Right lobe of liver (tissue), 6 donors: Measurements from ENCODE around the gene CACNA1C. TPM values are rescaled to one million over a fixed set of nuclear protein-coding genes. Genes with fewer than 3 reads are reported as not detected.
A peak's percentile ranks its signal among the peaks of the same experiment; 100 is the strongest.

Experiments used
- ATAC-seq, 4 donors: fragments of 200-7000 bp; cut with Tn5 transposase; one replicate each; pipeline ENCODE4 v1.9.1; 2020; ENCODE audit warnings: mild to moderate bottlenecking in 4 of 4, moderate library complexity in 4 of 4
- DNase-seq, 3 donors: peaks; one replicate each; pipeline ENCODE4 v3.0.0-alpha.2; 2020
- H3K27ac ChIP-seq, 3 donors: fragments of 200-600 bp; one replicate each; pipeline ENCODE4 v1.8.0; 2022
- H3K27me3 ChIP-seq, 2 donors: fragments of 200-600 bp; one replicate each; pipeline ENCODE4 v1.8.0; 2022
- H3K36me3 ChIP-seq, 4 donors: fragments of 200-600 bp; sonication (generic) in 1 of 4; one replicate each; pipeline versions ENCODE4 v1.5.1 to v1.8.0; 2017 to 2022; ENCODE audit warnings: control low read depth in 1 of 4
- H3K4me1 ChIP-seq, 4 donors: fragments of 200-600 bp; sonication (generic) in 1 of 4; one replicate each; pipeline versions ENCODE4 v1.5.1 to v1.8.0; 2017 to 2022; ENCODE audit warnings: control low read depth in 1 of 4
- H3K4me3 ChIP-seq, 3 donors: fragments of 200-600 bp; one replicate each; pipeline ENCODE4 v1.8.0; 2022
- H3K9me3 ChIP-seq, 4 donors: fragments of 200-600 bp; sonication (generic) in 1 of 4; one replicate each; pipeline versions ENCODE4 v1.5.1 to v1.8.0; 2017 to 2022; ENCODE audit warnings: control low read depth in 1 of 4
- CTCF ChIP-seq, 4 donors: fragments of 200-600 bp in 3 of 4; fragments of 450-650 bp in 1 of 4; IDR thresholded peaks; one replicate each; pipeline versions ENCODE4 v1.5.1 to v1.8.0; 2016 to 2022; ENCODE audit warnings: antibody characterized with exemption in 4 of 4, mild to moderate bottlenecking in 2 of 4
- POLR2A ChIP-seq: fragments of 450-650 bp; IDR thresholded peaks from one replicate; pipeline ENCODE4 v1.6.1; 2017; ENCODE audit warnings: antibody characterized with exemption, mild to moderate bottlenecking
- WGBS: methylation state at CpG from one replicate; pipeline ENCODE4 v1.1.6; 2018; ENCODE audit warnings: low coverage, low lambda C conversion rate; ENCODE audit not compliant: insufficient coverage; ENCODE audit errors: missing lambda C conversion rate; 5-methylcytosine and 5-hydroxymethylcytosine counted together
- intact Hi-C, 2 donors: fragments of 100-400 bp; cut with DNase I; formaldehyde crosslinking; loops; one replicate each; pipeline versions ENCODE4 v1.11.2 to v1.14.1; 2022
- total RNA-seq, 6 experiments: library from RNA; depleted of rRNA in 2 of 6; stranded (reverse); fragments of >200 nt in 2 of 6; fragmentation: NEBNext Ultra II Directional in 3 of 6; extraction: Animal tissue kit (Norgen Biotek cat#: 25700) in 3 of 6; gene quantifications; one replicate each; pipeline versions ENCODE4 v1.1.0 to v1.2.4, GENCODE V29; 2016 to 2023
- donor health status: DM: no; HTN: yes; CAD: no.
- donor health status: DM: no; HTN: no; CAD: no.
- donor health status: DM: no; HTN: no; CAD: no.
- donor health status: DM: no; HTN: yes; CAD: no.
- donor health status: DM: no; HTN: yes; CAD: no.

CACNA1C gene
- total RNA-seq, 6 experiments from 2014 or later, result 0.18 to 1.0 (median 0.57) TPM

DNA sequence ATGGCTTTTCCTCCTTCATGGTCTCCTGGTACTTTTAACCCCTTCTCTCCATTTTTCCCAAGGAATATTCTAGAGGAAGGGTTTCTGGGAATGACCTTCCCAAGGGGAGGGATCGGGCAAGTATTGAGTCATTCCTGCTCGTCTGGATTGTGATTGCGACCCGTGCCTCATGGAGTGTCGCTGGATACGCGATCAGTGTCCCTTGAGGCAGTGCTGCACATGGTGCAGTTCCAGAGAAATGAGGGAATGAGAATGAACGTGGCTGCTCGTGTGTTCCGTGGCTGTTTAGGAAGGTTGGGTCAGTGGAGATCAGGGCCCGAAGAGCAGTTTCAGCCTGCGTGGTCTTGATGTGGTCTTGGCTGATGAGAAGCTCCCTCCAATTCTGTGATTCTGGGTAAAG, 234.4 kb downstream of the CACNA1C start:
- no peaks in the 10 kb centered on the region for H3K27me3 ChIP-seq
- no peak for ATAC-seq
- H3K9me3 ChIP-seq, result no peaks in the 10 kb centered on the region
- no peak overlapping the region for H3K27ac ChIP-seq
- 65% methylated on average over 6 of the region's 12 CpGs for WGBS
- no peak for TF ChIP-seq CTCF (IDR thresholded peaks at IDR 0.05)
- no peak for TF ChIP-seq POLR2A
- intact Hi-C loops, result no loop called here
- no peaks in the 10 kb centered on the region for H3K36me3 ChIP-seq
- H3K4me3 ChIP-seq, result no peak overlapping the region
- DNase-seq, result no peak
- H3K4me1 ChIP-seq, result no peaks in the 10 kb centered on the region

DNA sequence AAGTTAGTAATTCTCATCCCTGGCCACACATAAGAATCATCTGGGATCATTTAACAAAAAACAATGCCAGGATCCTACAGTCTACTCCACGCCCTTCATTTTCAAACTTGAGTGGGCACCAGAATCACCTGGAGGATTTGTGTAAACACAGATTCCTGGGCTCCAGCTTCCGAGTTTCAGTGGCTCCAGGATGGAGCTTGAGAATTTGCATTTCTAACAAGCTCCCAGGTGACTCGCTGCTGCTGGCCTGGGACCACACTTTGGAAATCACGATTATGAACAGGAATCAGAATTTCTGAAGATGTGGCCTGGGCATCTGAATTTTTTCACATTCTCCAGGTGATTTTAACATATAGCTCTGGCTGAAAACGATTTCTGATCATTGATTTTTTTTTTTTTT, 234.8 kb downstream of the CACNA1C start:
- Histone ChIP-seq H3K9me3 (no peaks in the 10 kb centered on the region), H3K4me3 (no peak overlapping the region), H3K27me3 (no peaks in the 10 kb centered on the region), H3K27ac (no peak overlapping the region), H3K4me1 (no peaks in the 10 kb centered on the region), H3K36me3 (no peaks in the 10 kb centered on the region)
- 47% methylated on average over 5 of the region's 5 CpGs for WGBS
- no peak for DNase-seq
- no peak for ATAC-seq
- TF ChIP-seq POLR2A, result no peak
- no peak for TF ChIP-seq CTCF (IDR thresholded peaks at IDR 0.05)
- intact Hi-C loops, result no loop called here

DNA sequence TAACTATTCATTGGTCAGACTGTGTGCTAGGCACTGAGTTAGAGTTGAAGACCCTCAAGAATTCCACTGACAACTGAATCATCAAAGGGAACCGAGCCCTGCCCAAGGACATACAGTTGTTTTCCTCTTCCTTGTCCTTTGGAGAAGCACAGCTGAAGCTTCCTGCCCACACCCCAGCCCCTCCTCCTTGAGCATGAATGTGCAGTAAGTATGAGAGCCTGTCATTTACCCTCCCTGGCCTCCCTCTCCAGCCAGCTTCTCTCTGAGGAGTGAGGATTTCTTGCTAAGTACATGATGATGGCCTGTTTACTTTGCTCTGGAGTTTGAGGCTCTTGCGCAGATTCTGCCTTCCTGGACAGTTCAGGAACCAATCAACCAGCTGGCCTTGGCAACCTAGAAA, 235.2 kb downstream of the CACNA1C start:
- Histone ChIP-seq H3K9me3 (no peaks in the 10 kb centered on the region), H3K27ac (no peak overlapping the region), H3K36me3 (no peaks in the 10 kb centered on the region), H3K4me1 (no peaks in the 10 kb centered on the region), H3K27me3 (no peaks in the 10 kb centered on the region), H3K4me3 (no peak overlapping the region)
- TF ChIP-seq CTCF (IDR thresholded peaks at IDR 0.05) (no peak), POLR2A (no peak)
- ATAC-seq (no peak), DNase-seq (no peak)
- 61% methylated on average over 2 of the region's 2 CpGs for WGBS
- intact Hi-C loops, result no loop called here

DNA sequence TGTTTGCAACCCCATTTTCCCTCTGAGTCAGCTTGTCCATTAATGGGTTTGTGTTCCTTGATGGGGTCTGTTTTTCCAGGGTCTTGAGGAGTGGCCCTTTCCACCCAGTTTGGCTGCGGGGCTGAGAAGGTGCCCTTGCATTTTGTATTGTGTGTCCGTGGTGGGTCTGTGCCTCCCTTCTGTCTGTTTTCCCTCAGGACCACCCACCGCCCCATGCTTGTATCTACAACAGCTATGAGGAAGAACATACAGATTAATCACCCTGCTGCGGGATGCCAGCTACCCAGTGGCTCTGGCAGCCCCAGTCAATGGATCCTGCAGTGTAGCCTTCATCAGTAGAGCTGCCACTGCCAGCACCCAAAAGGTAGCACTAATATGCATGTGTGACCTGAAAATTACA, 235.7 kb downstream of the CACNA1C start:
- 47% methylated on average over 2 of the region's 4 CpGs for WGBS
- H3K4me3 ChIP-seq, result no peak overlapping the region
- no peak for ATAC-seq
- no peaks in the 10 kb centered on the region for H3K36me3 ChIP-seq
- no peaks in the 10 kb centered on the region for H3K9me3 ChIP-seq
- peak in 1 of 3 donors; percentile 33 for DNase-seq
- H3K4me1 ChIP-seq, result no peaks in the 10 kb centered on the region
- H3K27me3 ChIP-seq, result no peaks in the 10 kb centered on the region
- TF ChIP-seq POLR2A (no peak), CTCF (IDR thresholded peaks at IDR 0.05) (no peak)
- intact Hi-C loops, result no loop called here
- H3K27ac ChIP-seq, result no peak overlapping the region

- DNase-seq (no peak), ATAC-seq (no peak)
- Histone ChIP-seq H3K36me3 (no peaks in the 10 kb centered on the region), H3K4me3 (no peak overlapping the region), H3K27me3 (no peaks in the 10 kb centered on the region), H3K27ac (no peak overlapping the region), H3K9me3 (no peaks in the 10 kb centered on the region), H3K4me1 (no peaks in the 10 kb centered on the region)
- TF ChIP-seq POLR2A, result no peak
- TF ChIP-seq CTCF (IDR thresholded peaks at IDR 0.05), result no peak
- intact Hi-C loops, result no loop called here
- 19% methylated on average over 5 of the region's 5 CpGs for WGBS
These were observed 236.1 kb downstream of the CACNA1C start for GRCh38 chr12:2288875-2289274.
